Bronchial epithelial cell (primary cell): ENCODE results near the gene RNF148. TPM values are rescaled to one million over a fixed set of nuclear protein-coding genes. Genes with fewer than 3 reads are reported as not detected.

Experiments
- DNase-seq: peaks from one replicate; pipeline ENCODE4 v3.0.0-alpha.2; 2010; ENCODE audit warnings: low read depth
- FAIRE-seq: peaks from 2 replicates; lab custom pipeline; 2011; peaks lifted over from hg19 to GRCh38; lab: Jason Lieb, UNC
- H3K27me3 ChIP-seq: 2 replicates; pipeline ENCODE4 v1.5.1; 2011; ENCODE audit warnings: low read length; ENCODE audit not compliant: control insufficient read depth, insufficient read depth
- H3K36me3 ChIP-seq: 2 replicates; pipeline ENCODE4 v1.5.1; 2011; ENCODE audit warnings: low read length; ENCODE audit not compliant: control insufficient read depth, insufficient read depth
- H3K4me3 ChIP-seq: 2 replicates; pipeline ENCODE4 v1.5.1; 2011; ENCODE audit warnings: mild to moderate bottlenecking, low read depth, low read length, control low read depth
- CTCF ChIP-seq: IDR thresholded peaks from 2 replicates; pipeline ENCODE4 v1.5.1; 2011; ENCODE audit warnings: mild to moderate bottlenecking, moderate library complexity, low read length, control low read depth, inconsistent platforms; ENCODE audit not compliant: insufficient read depth, severe bottlenecking
- total RNA-seq: library from RNA; depleted of rRNA; stranded (reverse); fragments of >200 nt; gene quantifications from 2 replicates; pipeline ENCODE4 v1.2.1, GENCODE V29; 2014

RNF148 gene
- total RNA-seq, 1 donor from 2014 or later, result 0.26 TPM

GRCh38 chr7:122674502-122674901 is 28.2 kb downstream of the RNF148 start:
- no peak overlapping the region for H3K4me3 ChIP-seq
- DNase-seq (peak; percentile 3), FAIRE-seq (no peak)
- H3K27me3 ChIP-seq, result no peaks in the 10 kb centered on the region
- no peak for TF ChIP-seq CTCF
- H3K36me3 ChIP-seq, result no peaks in the 10 kb centered on the region

- DNase-seq (no peak), FAIRE-seq (no peak)
- H3K36me3 ChIP-seq, result no peaks in the 10 kb centered on the region
- no peaks in the 10 kb centered on the region for H3K27me3 ChIP-seq
- TF ChIP-seq CTCF, result no peak
- no peak overlapping the region for H3K4me3 ChIP-seq
Observed at GRCh38 chr7:122673951-122674350, 28.8 kb downstream of the RNF148 start.

GRCh38 chr7:122672536-122672935 is 30.2 kb downstream of the RNF148 start:
- H3K4me3 ChIP-seq, result no peak overlapping the region
- no peaks in the 10 kb centered on the region for H3K36me3 ChIP-seq
- no peak for DNase-seq
- no peaks in the 10 kb centered on the region for H3K27me3 ChIP-seq
- FAIRE-seq, result no peak
- no peak for TF ChIP-seq CTCF

GRCh38 chr7:122663733-122664132 is 39.0 kb downstream of the RNF148 start:
- DNase-seq (no peak), FAIRE-seq (no peak)
- Histone ChIP-seq H3K27me3 (no peaks in the 10 kb centered on the region), H3K36me3 (no peaks in the 10 kb centered on the region), H3K4me3 (no peak overlapping the region)
- TF ChIP-seq CTCF, result no peak

GRCh38 chr7:122658856-122659255 is 43.9 kb downstream of the RNF148 start:
- DNase-seq (no peak), FAIRE-seq (no peak)
- no peak for TF ChIP-seq CTCF
- H3K4me3 ChIP-seq, result no peak overlapping the region
- H3K36me3 ChIP-seq, result no peaks in the 10 kb centered on the region
- no peaks in the 10 kb centered on the region for H3K27me3 ChIP-seq

GRCh38 chr7:122653685-122654084 is 49.0 kb downstream of the RNF148 start:
- TF ChIP-seq CTCF, result no peak
- no peak for FAIRE-seq

More at GRCh38 chr7:122653685-122654084, 49.0 kb downstream of the RNF148 start:
- no peak for DNase-seq
- Histone ChIP-seq H3K27me3 (no peaks in the 10 kb centered on the region), H3K4me3 (no peak overlapping the region), H3K36me3 (no peaks in the 10 kb centered on the region)
